Measurements from ENCODE around the gene GPR4.

DNA sequence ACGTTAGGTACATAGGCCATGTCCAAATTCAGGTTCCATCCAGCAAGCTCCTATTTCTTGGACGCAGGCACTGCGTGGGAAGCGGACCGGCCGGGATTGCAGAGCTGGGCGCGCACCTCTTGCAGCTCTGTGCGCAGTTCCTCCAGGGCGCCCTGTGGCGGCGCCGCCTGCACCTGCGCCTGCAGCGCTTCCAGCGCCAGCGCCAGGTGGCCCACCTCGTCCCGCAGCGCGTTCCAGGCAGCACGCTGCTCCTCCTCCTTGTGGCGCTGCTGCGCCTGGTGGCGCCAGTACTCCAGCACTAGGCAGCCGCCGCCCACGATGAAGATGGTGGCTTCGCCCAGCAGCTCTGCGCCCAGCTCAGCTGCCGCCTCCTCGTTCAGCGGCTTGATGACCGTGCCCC is 48.5 kb downstream of the GPR4 start:
- TF ChIP-seq, protein P1, sequence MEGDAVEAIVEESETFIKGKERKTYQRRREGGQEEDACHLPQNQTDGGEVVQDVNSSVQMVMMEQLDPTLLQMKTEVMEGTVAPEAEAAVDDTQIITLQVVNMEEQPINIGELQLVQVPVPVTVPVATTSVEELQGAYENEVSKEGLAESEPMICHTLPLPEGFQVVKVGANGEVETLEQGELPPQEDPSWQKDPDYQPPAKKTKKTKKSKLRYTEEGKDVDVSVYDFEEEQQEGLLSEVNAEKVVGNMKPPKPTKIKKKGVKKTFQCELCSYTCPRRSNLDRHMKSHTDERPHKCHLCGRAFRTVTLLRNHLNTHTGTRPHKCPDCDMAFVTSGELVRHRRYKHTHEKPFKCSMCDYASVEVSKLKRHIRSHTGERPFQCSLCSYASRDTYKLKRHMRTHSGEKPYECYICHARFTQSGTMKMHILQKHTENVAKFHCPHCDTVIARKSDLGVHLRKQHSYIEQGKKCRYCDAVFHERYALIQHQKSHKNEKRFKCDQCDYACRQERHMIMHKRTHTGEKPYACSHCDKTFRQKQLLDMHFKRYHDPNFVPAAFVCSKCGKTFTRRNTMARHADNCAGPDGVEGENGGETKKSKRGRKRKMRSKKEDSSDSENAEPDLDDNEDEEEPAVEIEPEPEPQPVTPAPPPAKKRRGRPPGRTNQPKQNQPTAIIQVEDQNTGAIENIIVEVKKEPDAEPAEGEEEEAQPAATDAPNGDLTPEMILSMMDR (conservative IDR thresholded peaks at IDR 0.05; ENCODE audit: low read length): no peak
- TF ChIP-seq EZH2phosphoT487 (IDR thresholded peaks at IDR 0.05; ENCODE audit: borderline replicate concordance): no peak

All from Loucy (cell line).